K562 (cell line): ENCODE results near the gene DNAJC12. TPM values are rescaled to one million over a fixed set of nuclear protein-coding genes. Genes with fewer than 3 reads are reported as not detected.

ENCODE experiments used
- ATAC-seq: fragments of 200-7000 bp; cut with Tn5 transposase; 3 replicates; pipeline ENCODE4 v1.9.1; 2020; ENCODE audit warnings: moderate library complexity
- BruUV-seq: library from RNA; stranded (reverse); fragments of 400-500 nt; replicated peaks from 2 replicates; lab custom pipeline; 2021; lab: Mats Ljungman, UMichigan
- CTCF ChIA-PET: fragments of 300-600 bp; formaldehyde crosslinking; extraction: SDS; loops from one replicate; lab custom pipeline; 2021; ENCODE audit warnings: low intra/inter-chr PET ratio; lab: Yijun Ruan, JAX
- POLR2A ChIA-PET: fragments of 300-600, 350-650 bp; sonication (Branson Sonifier 250); formaldehyde crosslinking; extraction: SDS; loops from one replicate; lab custom pipeline; 2021; ENCODE audit warnings: antibody characterized with exemption, inconsistent platforms; lab: Yijun Ruan, JAX
- DNase-seq, 4 experiments: peaks; one replicate each; pipeline versions ENCODE4 v3.0.0 to v3.0.0-alpha.2; 2011 to 2018; ENCODE audit warnings: low spot score in 3 of 4, mixed read lengths in 3 of 4; ENCODE audit errors: extremely low read depth in 1 of 4
- FAIRE-seq: peaks from 2 replicates; lab custom pipeline; 2011; peaks lifted over from hg19 to GRCh38; lab: Jason Lieb, UNC
- H2AFZ ChIP-seq: 2 replicates; pipeline ENCODE4 v1.6.0; 2011; ENCODE audit warnings: low read depth, low read length, control low read depth, inconsistent platforms
- H3K27ac ChIP-seq: fragments of 200-600 bp; 3 replicates; pipeline ENCODE4 v1.8.0; 2011; ENCODE audit warnings: low read depth, mild to moderate bottlenecking, control low read depth, inconsistent platforms, low read length, moderate library complexity, mixed read lengths; ENCODE audit errors: extremely low read depth
- H3K27me3 ChIP-seq, 2 experiments: fragments of 300-600 bp in 1 of 2; 2 replicates in 1 of 2; 3 replicates in 1 of 2; pipeline versions ENCODE4 v1.6.0 to v1.8.0; 2011; ENCODE audit warnings: inconsistent platforms in 2 of 2, low read length in 2 of 2, mild to moderate bottlenecking in 1 of 2, mixed read lengths in 1 of 2, moderate library complexity in 1 of 2; ENCODE audit not compliant: control insufficient read depth in 2 of 2, insufficient read depth in 2 of 2
- H3K36me3 ChIP-seq: fragments of 300-600 bp; 3 replicates; pipeline ENCODE4 v1.8.0; 2011; ENCODE audit warnings: mild to moderate bottlenecking, low read length, inconsistent platforms; ENCODE audit not compliant: control insufficient read depth, insufficient read depth
- H3K4me1 ChIP-seq, 2 experiments: fragments of 200-600 bp in 1 of 2; replicated peaks in 1 of 2; 2 replicates in 1 of 2; 3 replicates in 1 of 2; pipeline versions ENCODE4 v1.5.1 to v1.8.0; 2011; ENCODE audit warnings: inconsistent platforms in 2 of 2, low read length in 2 of 2, mild to moderate bottlenecking in 1 of 2, mixed read lengths in 1 of 2, moderate library complexity in 1 of 2; ENCODE audit not compliant: control insufficient read depth in 2 of 2, insufficient read depth in 2 of 2
- H3K4me2 ChIP-seq: 2 replicates; pipeline ENCODE4 v1.6.1; 2011; ENCODE audit warnings: low read length, control low read depth, inconsistent platforms, mixed read lengths; ENCODE audit not compliant: insufficient read depth
- H3K4me3 ChIP-seq: fragments of 200-600 bp; sonication (generic), shearing (Covaris generic); 2 replicates; pipeline ENCODE4 v1.5.1; 2016; ENCODE audit warnings: control low read depth, inconsistent platforms
- H3K79me2 ChIP-seq: fragments of 200-600 bp; 3 replicates; pipeline ENCODE4 v1.8.0; 2011; ENCODE audit warnings: low read length, inconsistent platforms; ENCODE audit not compliant: control insufficient read depth, insufficient read depth
- H3K9ac ChIP-seq, 2 experiments: 2 replicates each; pipeline versions ENCODE4 v1.6.0 to v1.6.1; 2011; ENCODE audit warnings: low read depth in 2 of 2, low read length in 2 of 2, control low read depth in 1 of 2, inconsistent platforms in 1 of 2, mild to moderate bottlenecking in 1 of 2, mixed read lengths in 1 of 2; ENCODE audit not compliant: insufficient read depth in 1 of 2
- H3K9me1 ChIP-seq: one replicate; pipeline ENCODE4 v1.6.0; 2011; ENCODE audit warnings: inconsistent platforms, mild to moderate bottlenecking, low read length, moderate library complexity; ENCODE audit not compliant: control insufficient read depth, insufficient read depth
- H3K9me3 ChIP-seq: replicated peaks from 2 replicates; pipeline ENCODE4 v1.5.1; 2011; ENCODE audit warnings: low read depth, low read length, inconsistent platforms; ENCODE audit not compliant: control insufficient read depth, insufficient read depth
- H4K20me1 ChIP-seq: replicated peaks from 2 replicates; pipeline ENCODE4 v1.6.1; 2011; ENCODE audit warnings: low read length, inconsistent platforms, mixed read lengths; ENCODE audit not compliant: control insufficient read depth, insufficient read depth
- HEY1 ChIP-seq: fragments of 250-450 bp; sonication (Bioruptor Pico); IDR thresholded peaks from 2 replicates; pipeline ENCODE4 v1.5.0; 2020; ENCODE audit warnings: mild to moderate bottlenecking, moderate library complexity, borderline replicate concordance
- IRF1 ChIP-seq: sonication (generic); formaldehyde crosslinking; IDR thresholded peaks from 2 replicates; pipeline ENCODE4 v1.8.0; 2022; ENCODE audit warnings: missing genetic modification reagents, mild to moderate bottlenecking, borderline replicate concordance
- MEIS2 ChIP-seq: fragments of 450-650 bp; IDR thresholded peaks from 2 replicates; pipeline ENCODE4 v1.6.1; 2014; ENCODE audit warnings: mild to moderate bottlenecking; ENCODE audit not compliant: partially characterized antibody
- ZC3H11A ChIP-seq: IDR thresholded peaks from 2 replicates; pipeline ENCODE4 v1.6.1; 2012; ENCODE audit warnings: low read depth, low read length, improper control_type of control experiment
- WGBS: fragments of 100-300 bp; shearing (Covaris generic); methylation state at CpG from one replicate; pipeline ENCODE4 v1.1.6; 2016; ENCODE audit warnings: low coverage, mixed read lengths; ENCODE audit not compliant: insufficient coverage; ENCODE audit errors: missing lambda C conversion rate; 5-methylcytosine and 5-hydroxymethylcytosine counted together
- in situ Hi-C: fragments of 300-500 bp; cut with MboI; formaldehyde crosslinking; loops from 4 replicates; pipeline ENCODE4 v1.15.0; 2018; ENCODE audit warnings: inconsistent platforms, mixed read lengths
- intact Hi-C: fragments of 100-400 bp; cut with micrococcal nuclease; formaldehyde crosslinking; loops from 2 replicates; pipeline ENCODE4 v1.14.2; 2022
- polyA plus RNA-seq, 8 experiments: library from polyadenylated mRNA; depleted of rRNA in 4 of 8; stranded (reverse) in 5 of 8; unstranded in 3 of 8; fragments of >200 nt; fragmentation: Nextera tagmentation in 2 of 8; fragmentation: Illumina TruSeq in 1 of 8; extraction: Ambion mirVana in 2 of 8; extraction: Trizol in 1 of 8; gene quantifications; 2 replicates each; pipeline versions ENCODE4 v1.2.1 to v1.2.3, GENCODE V29; 2011 to 2014; ENCODE audit warnings: inconsistent platforms in 1 of 8, missing spikeins in 1 of 8
- total RNA-seq, 7 experiments: library from RNA; depleted of rRNA in 6 of 7; stranded (reverse); fragments of >200 nt in 6 of 7; fragmentation: Illumina TruSeq in 2 of 7; extraction: Trizol in 2 of 7; gene quantifications; 2 replicates each; pipeline versions ENCODE4 v1.2.1 to v1.2.3, GENCODE V29; 2011 to 2021; ENCODE audit warnings: low replicate concordance in 1 of 7

DNAJC12 gene
- total and polyA plus RNA-seq, 9 of the 15 experiments (the other 6 are each of a cell fraction or from before 2014, with no cell fraction given), result 7.4 to 95.9 (median 68.5) TPM

- no peaks in the 10 kb centered on the region for H3K36me3 ChIP-seq
- H2AFZ ChIP-seq, result no peak overlapping the region
- no peak overlapping the region for H3K4me3 ChIP-seq
- ChIA-PET CTCF (interaction anchor here (0.6 kb wide), 2 partner anchors 9 to 1627 kb away, joined by 3 to 4 read pairs; no protein-coding TSS in a partner anchor), POLR2A (no interaction called here)
- no peaks in the 10 kb centered on the region for H4K20me1 ChIP-seq
- 0% methylated on average over 2 of the region's 2 CpGs for WGBS
- TF ChIP-seq IRF1 (CRISPR knock-in tag) (no peak), HEY1 (no peak), MEIS2 (peak; percentile 25), ZC3H11A (no peak)
- H3K79me2 ChIP-seq, result no peaks in the 10 kb centered on the region
- no peak overlapping the region for H3K9ac ChIP-seq
- no peak for FAIRE-seq
- no peaks in the 10 kb centered on the region for H3K9me1 ChIP-seq
- no peak for ATAC-seq
- in situ Hi-C loops, result loop anchor here (10.0 kb wide), 1 partner anchor 522 kb away; no protein-coding TSS in a partner anchor
- H3K9me3 ChIP-seq, result no peaks in the 10 kb centered on the region
- no peaks in the 10 kb centered on the region for H3K27me3 ChIP-seq
- H3K4me1 ChIP-seq, result no peaks in the 10 kb centered on the region
- DNase-seq, result no peak
- no peak overlapping the region for H3K27ac ChIP-seq
- no TSS peak for BruUV-seq
- no peak overlapping the region for H3K4me2 ChIP-seq
- intact Hi-C loops, result loop anchor here (10.0 kb wide), 1 partner anchor 292 kb away; the partner anchor contains the start of gene HERC4
Observed at GRCh38 chr10:67782530-67782929, 55.5 kb downstream of the DNAJC12 start.
